GM13977 (cell line): ENCODE measurements around the gene RBM48.

Experiments used
- DNase-seq: peaks from one replicate; pipeline ENCODE4 v3.0.0; 2012; ENCODE audit warnings: low spot score
- CTCF ChIP-seq: IDR thresholded peaks from 2 replicates; pipeline ENCODE4 v1.5.1; 2012; ENCODE audit warnings: mild to moderate bottlenecking, control low read depth; ENCODE audit not compliant: insufficient read depth; ENCODE audit errors: extremely low read depth, missing control alignments
- in situ Hi-C: fragments of 300-500 bp; cut with MboI; formaldehyde crosslinking; loops from one replicate; pipeline ENCODE4 v1.12.0; 2022; ENCODE audit warnings: low sequenced_read_pairs, low pct_unique_long_range_greater_than_20kb, mixed read lengths, inconsistent platforms; ENCODE audit not compliant: unreplicated experiment

The RBM48 gene

DNA sequence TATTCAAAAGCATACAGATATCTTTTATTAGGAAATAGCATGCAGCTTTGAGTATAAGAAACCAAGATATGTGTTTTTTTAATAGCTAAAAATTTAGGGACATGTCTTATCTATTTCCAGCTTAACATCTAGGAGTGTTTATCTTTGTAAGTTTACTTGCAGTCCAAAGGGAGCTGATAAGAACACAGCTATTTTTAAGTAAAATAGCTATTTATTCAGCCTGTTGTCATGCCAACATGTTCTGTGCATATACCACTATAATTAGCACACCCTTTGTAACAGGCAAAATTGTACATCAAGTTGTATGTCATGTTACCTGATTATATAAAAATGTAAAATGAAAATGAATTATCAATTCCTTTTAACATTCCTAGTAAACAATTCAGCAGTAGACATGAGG is 32.0 kb downstream of the RBM48 start:
- no peak for DNase-seq
- TF ChIP-seq CTCF: no peak
- in situ Hi-C loops: no loop called here

- TF ChIP-seq CTCF: no peak
- no peak for DNase-seq
- in situ Hi-C loops: no loop called here
Observed at GRCh38 chr7:92563345-92563744, 34.8 kb downstream of the RBM48 start.

DNA sequence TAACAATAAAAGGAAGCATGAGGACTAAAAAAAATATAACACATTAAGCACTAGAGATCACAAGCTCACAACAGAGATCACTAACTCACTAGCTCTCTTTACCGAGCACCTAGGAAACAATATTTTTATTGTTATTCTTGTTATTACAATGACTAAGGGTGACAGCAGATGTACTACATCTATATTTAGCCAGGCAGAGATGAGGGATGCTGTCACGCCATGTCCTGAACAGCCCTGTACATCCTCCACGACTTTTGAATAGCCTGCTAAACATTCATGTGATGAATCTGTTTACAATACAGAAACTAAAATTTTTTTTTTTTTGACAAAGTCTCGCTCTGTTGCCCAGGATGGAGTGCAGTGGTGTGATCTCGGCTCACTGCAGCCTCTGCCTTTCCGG is 38.9 kb downstream of the RBM48 start:
- DNase-seq: no peak
- in situ Hi-C loops: no loop called here
- TF ChIP-seq CTCF: no peak

DNA sequence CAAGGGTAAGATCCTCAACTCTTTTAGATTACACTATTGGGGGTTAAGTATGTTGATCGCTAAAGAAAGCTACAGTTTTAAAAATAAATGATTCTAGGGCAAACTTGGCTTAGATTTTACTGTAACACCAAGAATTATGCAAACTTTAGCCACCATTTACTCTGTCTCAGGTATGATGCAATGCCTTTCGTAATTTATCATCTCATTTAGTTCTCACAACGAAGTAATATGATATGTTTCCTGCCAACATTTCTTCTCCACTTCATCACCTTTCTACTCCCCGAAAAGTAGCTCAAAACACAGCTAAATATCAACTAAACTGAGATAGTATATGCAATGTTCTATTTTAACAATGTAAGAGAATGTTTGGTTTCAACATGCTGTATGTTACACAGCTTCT is 40.5 kb downstream of the RBM48 start:
- DNase-seq: no peak
- in situ Hi-C loops: no loop called here
- TF ChIP-seq CTCF: no peak

DNA sequence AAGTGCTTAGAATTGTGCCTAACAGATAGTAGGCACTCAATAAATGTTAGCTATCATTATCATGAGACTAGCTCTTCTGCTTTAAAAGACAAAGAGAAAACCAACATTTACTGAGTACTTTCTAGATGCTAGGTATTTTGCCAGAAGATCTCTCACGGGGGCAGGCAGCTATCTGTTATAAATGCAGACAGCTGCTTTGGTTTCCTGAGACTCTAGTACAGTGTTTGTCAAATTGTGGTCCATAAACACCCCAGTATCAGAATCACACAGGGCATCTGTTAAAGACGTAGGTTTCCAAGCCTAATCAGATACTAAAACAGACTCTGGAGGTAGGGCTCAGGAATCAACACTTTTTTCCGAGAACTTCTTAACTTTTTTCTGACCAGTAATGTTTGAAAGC is 47.7 kb downstream of the RBM48 start:
- in situ Hi-C loops: no loop called here
- TF ChIP-seq CTCF: no peak
- DNase-seq: no peak

DNA sequence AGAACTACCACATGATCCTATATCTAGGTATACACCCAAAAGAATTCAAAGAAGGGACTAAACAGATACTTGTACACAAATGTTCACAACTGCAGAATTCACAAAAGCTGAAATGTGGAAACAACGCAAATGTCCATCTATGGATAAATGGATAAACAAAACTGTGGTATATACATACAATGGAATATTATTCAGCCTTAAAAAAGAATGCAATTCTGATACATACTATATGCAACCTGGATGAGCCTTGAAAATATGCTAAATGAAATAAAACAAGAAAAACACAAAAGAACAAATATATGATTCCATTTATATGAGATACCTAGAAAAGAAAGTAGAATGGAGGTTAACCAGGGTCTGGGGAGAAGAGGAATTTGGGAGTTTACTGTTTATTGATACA is 54.4 kb downstream of the RBM48 start:
- DNase-seq: no peak
- no peak for TF ChIP-seq CTCF
- in situ Hi-C loops: no loop called here

DNA sequence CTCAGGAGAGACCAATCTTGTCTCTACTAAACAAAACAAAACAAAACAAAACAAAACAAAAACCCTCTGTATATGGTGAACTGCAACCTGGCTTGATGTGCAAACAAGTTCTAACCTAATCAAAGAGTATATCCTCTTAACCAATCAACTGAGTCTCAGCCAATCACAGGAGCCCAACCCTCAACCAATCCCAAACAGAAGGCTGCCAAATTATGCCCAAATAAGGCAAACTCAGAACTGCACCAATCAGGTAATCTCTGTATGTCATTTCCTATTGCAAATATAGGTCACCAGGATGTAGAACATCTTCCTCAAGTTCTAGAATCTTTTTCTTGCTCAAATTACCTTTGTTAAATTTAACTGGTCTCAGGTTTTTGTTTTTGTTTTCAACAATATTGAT is 56.4 kb downstream of the RBM48 start:
- no peak for DNase-seq
- no peak for TF ChIP-seq CTCF
- in situ Hi-C loops: no loop called here
